Measurements from ENCODE around the gene OCRL.

The OCRL gene

DNA sequence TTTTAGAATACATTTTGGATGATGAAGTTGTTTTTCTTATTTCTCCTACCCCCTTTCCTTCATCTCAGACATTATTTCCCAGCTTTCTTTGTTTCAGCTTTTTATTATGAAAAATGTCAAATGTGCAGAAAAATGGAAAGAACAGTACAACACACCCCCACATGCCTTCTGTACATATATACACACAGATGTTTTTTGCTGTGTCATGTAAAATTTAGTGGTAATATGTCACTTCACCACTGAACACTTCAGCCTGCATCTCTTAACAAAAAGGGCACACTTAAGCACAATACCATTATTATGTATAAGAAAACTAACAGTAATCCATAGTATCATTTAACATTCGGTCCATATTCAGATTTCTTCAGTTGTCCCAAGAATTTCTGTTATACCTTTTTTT, 37.8 kb downstream of the OCRL start:
- TF ChIP-seq, protein P1, sequence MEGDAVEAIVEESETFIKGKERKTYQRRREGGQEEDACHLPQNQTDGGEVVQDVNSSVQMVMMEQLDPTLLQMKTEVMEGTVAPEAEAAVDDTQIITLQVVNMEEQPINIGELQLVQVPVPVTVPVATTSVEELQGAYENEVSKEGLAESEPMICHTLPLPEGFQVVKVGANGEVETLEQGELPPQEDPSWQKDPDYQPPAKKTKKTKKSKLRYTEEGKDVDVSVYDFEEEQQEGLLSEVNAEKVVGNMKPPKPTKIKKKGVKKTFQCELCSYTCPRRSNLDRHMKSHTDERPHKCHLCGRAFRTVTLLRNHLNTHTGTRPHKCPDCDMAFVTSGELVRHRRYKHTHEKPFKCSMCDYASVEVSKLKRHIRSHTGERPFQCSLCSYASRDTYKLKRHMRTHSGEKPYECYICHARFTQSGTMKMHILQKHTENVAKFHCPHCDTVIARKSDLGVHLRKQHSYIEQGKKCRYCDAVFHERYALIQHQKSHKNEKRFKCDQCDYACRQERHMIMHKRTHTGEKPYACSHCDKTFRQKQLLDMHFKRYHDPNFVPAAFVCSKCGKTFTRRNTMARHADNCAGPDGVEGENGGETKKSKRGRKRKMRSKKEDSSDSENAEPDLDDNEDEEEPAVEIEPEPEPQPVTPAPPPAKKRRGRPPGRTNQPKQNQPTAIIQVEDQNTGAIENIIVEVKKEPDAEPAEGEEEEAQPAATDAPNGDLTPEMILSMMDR (IDR thresholded peaks at IDR 0.05; ENCODE audit: low read depth, low read length): no peak
- H3K9me3 ChIP-seq (ENCODE audit: severe bottlenecking): no peaks in the 10 kb centered on the region
- H3K27me3 ChIP-seq (ENCODE audit: insufficient read depth, low read depth, severe bottlenecking): no peaks in the 10 kb centered on the region
- H3K36me3 ChIP-seq: peaks cover 10% of the 10 kb centered on the region
- no peak overlapping the region for H3K27ac ChIP-seq
- no peak for DNase-seq
- no peak overlapping the region for H3K4me3 ChIP-seq (ENCODE audit: low read depth, low read length)

DNA sequence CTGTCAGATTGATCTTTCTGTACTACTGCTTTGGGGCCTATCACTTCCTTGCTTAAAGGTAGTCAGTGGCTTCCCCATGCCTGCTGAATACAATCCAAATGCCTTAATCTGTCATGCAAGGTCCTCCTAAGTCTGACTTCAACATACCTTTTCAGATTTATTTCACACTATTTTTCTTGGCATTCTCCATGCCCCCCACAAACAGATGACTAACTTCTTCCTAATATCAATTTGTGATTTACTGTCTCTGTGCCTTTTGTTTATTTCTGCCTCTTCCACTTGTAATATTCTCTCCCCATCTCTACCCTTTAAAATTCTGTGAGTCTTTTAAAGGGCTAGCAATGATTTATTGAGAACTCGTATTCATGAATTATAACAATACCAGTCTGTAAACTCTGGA, 41.8 kb downstream of the OCRL start:
- H3K36me3 ChIP-seq: 0 out of 2 replicates have a peak, but pooled peaks cover 3% of the 10 kb centered on the region
- TF ChIP-seq, protein P1 (IDR thresholded peaks at IDR 0.05; ENCODE audit: low read depth, low read length): no peak
- no peak for DNase-seq
- no peaks in the 10 kb centered on the region for H3K9me3 ChIP-seq (ENCODE audit: severe bottlenecking)
- H3K27me3 ChIP-seq (ENCODE audit: insufficient read depth, low read depth, severe bottlenecking): no peaks in the 10 kb centered on the region
- no peak overlapping the region for H3K4me3 ChIP-seq (ENCODE audit: low read depth, low read length)
- no peak overlapping the region for H3K27ac ChIP-seq

DNA sequence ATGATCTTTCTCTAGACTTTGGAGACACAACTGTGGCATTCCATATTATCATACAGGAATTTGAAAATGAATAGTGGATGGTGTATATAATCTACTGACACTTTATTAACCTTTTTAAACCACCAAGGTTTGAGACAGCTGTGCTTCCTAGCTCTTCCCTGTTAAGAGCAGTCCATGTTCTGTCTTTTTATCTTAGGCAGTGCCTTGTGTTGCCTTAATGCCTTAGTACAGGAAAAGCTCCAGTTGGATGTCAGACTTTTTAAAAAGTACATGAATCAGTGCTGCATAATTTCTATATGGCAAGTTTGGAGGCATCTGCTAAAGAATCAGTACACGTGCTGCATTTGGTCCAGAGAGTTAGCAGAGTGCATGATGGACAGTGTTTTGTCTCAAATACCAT, 45.1 kb downstream of the OCRL start:
- H3K4me3 ChIP-seq (ENCODE audit: low read depth, low read length): no peak overlapping the region
- no peak for DNase-seq
- TF ChIP-seq, protein P1 (IDR thresholded peaks at IDR 0.05; ENCODE audit: low read depth, low read length): no peak
- no peaks in the 10 kb centered on the region for H3K36me3 ChIP-seq
- H3K27ac ChIP-seq: no peak overlapping the region
- H3K9me3 ChIP-seq (ENCODE audit: severe bottlenecking): no peaks in the 10 kb centered on the region
- H3K27me3 ChIP-seq (ENCODE audit: insufficient read depth, low read depth, severe bottlenecking): no peaks in the 10 kb centered on the region

DNA sequence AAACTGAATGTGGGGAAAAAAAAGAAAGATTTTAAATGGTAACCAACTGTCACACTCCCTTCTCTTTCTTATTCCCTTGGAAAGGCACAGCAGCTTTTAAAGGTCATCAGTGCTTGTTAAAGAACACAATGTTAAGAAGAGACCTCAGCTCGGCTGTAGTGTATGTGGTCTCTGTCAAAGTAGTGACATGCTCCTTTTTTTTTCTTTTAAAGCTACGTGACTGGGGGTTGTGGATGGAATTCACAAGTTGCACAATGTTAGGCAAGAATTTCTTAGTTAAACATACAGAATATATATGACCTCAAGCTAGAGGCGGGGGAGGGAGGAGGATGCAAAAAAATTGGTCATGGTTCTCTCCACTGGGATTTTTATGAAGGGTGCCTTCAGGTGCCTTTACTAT, 45.6 kb downstream of the OCRL start:
- peaks cover 2% of the 10 kb centered on the region; the same call in 1 of the 2 replicates for H3K36me3 ChIP-seq
- no peak for DNase-seq
- H3K27me3 ChIP-seq (ENCODE audit: insufficient read depth, low read depth, severe bottlenecking): peaks cover 1% of the 10 kb centered on the region
- no peaks in the 10 kb centered on the region for H3K9me3 ChIP-seq (ENCODE audit: severe bottlenecking)
- no peak overlapping the region for H3K4me3 ChIP-seq (ENCODE audit: low read depth, low read length)
- H3K27ac ChIP-seq: no peak overlapping the region
- TF ChIP-seq, protein P1 (IDR thresholded peaks at IDR 0.05; ENCODE audit: low read depth, low read length): no peak

DNA sequence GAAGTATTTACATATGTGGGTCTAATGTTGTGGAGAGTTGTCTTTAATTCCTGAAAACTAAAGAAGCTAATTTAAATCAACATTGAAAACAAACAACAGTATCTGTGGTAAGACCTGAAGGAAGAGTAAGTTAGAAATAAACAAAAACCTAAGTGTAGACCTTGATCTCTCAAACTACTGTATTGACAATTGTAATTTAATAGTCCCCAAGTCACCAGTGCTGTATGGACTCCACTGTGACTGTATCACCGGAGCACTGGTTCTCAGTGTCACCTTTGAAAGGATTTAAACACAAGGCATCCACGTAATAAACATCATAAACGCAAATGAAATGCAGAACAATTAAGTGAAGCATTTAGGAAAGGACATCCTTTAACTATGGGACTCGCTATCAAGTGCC, 46.4 kb downstream of the OCRL start:
- no peak for DNase-seq
- Histone ChIP-seq H3K27ac (no peak overlapping the region), H3K27me3 (ENCODE audit: insufficient read depth, low read depth, severe bottlenecking) (peaks cover 5% of the 10 kb centered on the region), H3K36me3 (peaks cover 4% of the 10 kb centered on the region; the same call in 1 of the 2 replicates), H3K4me3 (ENCODE audit: low read depth, low read length) (no peak overlapping the region), H3K9me3 (ENCODE audit: severe bottlenecking) (no peaks in the 10 kb centered on the region)
- TF ChIP-seq, protein P1 (IDR thresholded peaks at IDR 0.05; ENCODE audit: low read depth, low read length): no peak

DNA sequence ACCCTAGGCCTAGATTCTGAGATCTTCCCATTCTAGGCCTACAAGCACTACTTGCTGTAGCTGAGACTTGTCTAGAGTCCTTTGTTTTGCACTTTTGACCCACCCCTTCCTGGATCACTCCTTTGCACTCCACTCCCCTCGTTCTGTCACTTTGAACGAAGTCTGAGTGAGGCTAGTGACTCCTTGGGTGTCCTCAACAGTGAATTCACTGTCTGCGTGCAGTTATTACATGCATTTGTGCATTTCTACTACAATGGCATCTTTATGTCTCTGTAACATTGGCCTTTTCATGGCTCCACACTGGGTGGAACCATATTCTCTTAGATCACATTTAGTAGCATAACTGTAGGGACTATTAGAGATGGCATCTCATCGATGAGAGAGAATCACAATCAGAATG, 50.5 kb downstream of the OCRL start:
- H3K9me3 ChIP-seq (ENCODE audit: severe bottlenecking): no peaks in the 10 kb centered on the region
- H3K4me3 ChIP-seq (ENCODE audit: low read depth, low read length): no peak overlapping the region
- H3K27me3 ChIP-seq (ENCODE audit: insufficient read depth, low read depth, severe bottlenecking): peaks cover 5% of the 10 kb centered on the region
- H3K36me3 ChIP-seq: peaks cover 4% of the 10 kb centered on the region; the same call in 1 of the 2 replicates
- H3K27ac ChIP-seq: no peak overlapping the region
- TF ChIP-seq, protein P1 (IDR thresholded peaks at IDR 0.05; ENCODE audit: low read depth, low read length): no peak
- no peak for DNase-seq
